ENCODE data around the gene PRPF8.
"Not testable (repeated sequence)": the region's sequence is repeated elsewhere in the genome, so short reads cannot be mapped to it uniquely, and the experiment has no call there.

Gene PRPF8

DNA sequence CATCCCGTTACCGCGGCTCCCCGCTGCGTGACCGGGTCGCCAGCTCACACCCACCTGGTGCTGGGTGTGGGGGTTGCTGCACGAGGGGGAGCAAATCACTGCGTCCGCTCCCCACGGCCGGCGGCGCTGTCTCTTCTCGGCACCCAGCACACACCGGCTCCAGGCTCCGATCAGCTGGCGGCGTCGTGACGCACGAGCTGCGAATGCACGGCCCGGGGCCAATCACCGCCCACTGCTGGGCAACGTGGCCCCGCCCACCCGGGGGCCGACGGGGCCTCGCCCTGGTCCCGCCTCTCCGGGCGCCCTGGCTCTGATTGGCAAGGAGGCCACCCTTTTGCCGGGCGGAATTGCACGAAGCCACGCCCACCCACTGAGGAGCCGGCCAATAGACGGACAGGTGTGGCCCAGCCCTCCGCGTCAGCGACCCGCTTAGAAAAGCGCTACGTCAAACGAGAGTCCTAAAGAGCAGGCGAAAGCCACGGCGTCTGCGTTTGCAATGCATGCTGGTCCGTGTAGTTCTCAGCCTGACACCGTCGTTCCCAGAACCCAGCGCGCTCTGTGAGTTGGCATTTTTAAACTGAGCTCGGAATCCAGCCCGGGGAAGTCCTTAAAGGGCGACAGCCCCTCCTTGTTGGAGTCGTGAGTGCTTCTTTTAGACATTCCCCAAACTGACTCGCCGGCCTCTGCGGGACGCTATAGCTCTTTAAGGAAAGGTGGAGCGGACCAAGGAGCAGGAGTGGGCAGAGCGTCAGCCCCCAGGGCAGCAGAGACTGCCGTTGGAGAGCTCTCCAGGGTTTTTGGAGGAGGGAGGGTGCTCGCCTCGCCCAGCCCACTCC, 31.6 kb upstream of the PRPF8 start:
- peak; percentile 99 to 100 for DNase-seq

- no peak for DNase-seq
Observed at GRCh38 chr17:1715803-1716075, 31.1 kb upstream of the PRPF8 start.

DNA sequence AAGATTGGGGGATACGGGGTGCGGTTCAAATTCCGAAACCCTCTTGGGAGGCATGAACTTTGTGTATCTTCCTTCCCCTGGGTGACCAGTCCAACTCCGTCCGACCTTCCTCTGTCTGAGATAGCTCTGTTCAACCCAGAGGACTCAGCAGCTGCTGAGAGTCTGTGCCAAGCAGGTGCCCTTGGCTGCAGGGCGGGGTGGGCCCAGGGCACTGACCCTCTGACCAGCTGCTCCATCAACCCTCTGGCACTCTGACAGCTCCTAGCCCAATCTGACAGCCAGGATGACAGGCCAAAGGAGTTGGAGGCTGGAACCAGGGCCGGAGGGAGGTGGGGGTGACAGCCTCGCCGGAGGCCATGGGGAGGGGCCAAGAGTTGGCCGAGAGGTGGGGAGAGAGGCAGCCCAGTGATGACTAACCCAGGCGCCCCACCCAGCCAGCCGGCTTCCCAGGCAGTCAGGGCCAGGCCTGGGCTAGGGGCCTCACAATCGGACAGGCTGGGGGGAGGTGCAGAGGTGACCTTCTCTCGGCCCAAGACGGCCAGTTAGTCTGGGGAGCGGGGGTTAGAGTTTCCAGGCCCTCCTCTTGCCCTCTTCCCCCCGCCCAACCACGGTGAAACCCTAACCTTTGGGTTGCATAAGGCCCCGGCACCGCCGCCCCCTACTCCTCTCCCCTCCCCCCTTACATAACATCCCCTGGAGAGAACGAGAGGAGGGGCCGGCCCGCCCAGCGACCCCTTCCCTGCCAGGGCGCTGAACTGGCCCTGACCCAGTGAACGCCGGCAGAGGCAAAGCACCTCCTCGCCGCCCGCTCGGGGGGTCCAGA, 30.5 kb upstream of the PRPF8 start:
- DNase-seq: peak; percentile 60 to 69

DNA sequence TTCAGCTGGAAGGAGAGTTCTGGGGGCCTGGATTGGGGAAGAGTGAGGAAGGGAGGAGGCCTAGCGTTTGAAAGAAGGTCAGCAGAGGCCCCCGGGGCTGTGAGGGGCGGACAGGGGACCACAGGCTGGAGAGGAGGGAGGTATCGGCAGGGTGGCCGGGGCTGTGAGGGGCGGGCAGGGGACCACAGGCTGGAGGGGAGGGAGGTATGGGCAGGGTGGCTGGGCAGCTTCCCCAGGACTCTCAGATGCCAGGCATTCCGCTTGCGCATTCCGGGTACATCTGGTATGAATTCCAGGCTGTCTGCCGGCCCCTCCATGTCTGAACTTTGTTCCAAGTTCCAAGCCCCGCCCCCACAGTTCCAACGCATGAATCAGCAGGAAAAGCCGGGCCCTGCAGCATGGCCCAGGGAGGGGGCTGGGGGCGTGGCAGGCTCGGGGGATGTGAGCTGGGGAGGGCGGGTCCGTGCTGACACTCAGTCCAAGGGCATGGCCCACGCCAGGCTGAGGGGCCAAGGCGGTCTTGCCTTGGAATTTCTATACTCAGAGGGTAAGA, 29.8 kb upstream of the PRPF8 start:
- DNase-seq: no peak

DNA sequence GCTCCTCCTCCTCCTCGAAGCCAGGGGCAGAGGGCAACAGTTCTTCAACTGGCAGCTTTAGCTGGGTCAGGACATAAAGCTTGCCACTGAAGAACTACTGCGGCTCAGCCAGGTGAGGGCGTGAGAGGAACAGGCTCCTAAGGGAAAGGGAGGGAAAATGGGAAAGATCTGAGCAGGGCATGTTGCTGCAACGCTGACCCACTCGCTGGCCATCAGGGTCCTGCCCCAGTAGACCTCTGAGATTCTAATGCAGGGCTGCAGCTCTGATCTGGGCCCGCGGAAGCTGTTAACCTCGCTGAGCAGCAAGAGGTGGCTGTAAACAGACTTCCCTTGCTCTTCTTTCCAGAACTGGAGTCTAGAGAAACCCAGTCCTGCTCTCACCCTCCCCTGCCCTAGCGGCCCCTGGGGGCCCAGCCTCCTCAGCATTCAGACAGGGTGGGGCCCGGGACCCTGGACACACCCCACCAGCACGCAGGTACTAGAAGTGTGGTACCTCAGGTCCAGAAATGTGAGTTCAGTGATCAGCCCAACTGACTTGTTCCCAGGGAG, 29.3 kb upstream of the PRPF8 start:
- DNase-seq: no peak

GRCh38 chr17:1713160-1713877, 28.7 kb upstream of the PRPF8 start:
- no peak for DNase-seq

- DNase-seq: no peak
Observed at GRCh38 chr17:1712271-1712670, 27.6 kb upstream of the PRPF8 start.

DNA sequence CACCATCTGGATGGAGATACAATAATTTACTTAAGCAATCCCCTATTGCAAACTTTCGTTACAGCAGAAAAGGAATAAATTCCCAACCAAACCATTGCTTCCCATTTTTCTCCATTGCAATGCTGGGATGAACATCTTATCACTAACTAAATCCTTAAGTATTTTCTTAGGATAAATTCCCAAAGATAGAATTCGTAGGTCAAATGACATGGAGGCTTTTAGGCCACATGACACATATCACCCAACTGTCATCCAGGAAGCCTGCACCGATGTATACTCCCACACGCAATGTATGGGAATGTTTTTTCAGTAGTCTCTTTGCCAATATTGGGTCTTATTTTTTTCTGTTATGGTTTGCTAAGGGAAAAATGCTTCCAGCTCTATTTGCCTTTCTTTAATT, 27.1 kb upstream of the PRPF8 start:
- DNase-seq: no peak

DNA sequence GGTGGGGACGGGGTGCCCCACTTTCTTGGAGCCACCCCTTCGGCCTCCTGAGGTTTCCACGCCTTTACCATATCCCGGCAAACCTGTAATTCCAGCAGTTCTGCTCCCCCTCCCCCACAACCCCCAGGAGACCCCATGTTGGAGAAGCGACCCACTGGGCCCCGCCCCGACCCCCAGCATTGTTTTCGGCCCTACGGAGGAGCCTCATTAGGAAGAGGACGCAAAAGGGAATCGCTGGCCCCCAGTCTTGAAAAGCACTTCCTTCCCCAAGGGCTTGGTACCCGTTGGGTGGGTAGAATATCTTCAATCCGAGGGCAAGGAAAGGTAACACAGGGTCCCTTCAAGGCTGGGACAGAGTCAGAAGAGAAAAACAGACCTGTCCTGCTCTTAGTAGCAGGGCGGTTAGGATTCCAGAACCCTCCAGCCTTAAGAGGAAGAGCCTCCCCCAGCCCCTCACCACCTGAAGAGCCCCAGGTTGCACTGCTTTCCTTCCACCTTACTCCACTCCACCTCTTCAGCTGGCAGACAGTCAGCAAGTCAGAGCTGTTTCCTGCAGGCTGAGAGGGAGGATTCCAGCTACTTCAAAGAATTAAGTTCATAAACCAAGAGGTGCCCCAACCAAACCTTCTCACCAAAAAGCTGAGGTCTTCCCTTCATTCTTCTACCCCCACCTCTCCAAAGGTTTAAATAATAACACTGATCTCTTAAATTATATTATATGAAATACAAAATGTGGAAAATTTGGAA, 26.3 kb upstream of the PRPF8 start:
- no peak for DNase-seq

DNA sequence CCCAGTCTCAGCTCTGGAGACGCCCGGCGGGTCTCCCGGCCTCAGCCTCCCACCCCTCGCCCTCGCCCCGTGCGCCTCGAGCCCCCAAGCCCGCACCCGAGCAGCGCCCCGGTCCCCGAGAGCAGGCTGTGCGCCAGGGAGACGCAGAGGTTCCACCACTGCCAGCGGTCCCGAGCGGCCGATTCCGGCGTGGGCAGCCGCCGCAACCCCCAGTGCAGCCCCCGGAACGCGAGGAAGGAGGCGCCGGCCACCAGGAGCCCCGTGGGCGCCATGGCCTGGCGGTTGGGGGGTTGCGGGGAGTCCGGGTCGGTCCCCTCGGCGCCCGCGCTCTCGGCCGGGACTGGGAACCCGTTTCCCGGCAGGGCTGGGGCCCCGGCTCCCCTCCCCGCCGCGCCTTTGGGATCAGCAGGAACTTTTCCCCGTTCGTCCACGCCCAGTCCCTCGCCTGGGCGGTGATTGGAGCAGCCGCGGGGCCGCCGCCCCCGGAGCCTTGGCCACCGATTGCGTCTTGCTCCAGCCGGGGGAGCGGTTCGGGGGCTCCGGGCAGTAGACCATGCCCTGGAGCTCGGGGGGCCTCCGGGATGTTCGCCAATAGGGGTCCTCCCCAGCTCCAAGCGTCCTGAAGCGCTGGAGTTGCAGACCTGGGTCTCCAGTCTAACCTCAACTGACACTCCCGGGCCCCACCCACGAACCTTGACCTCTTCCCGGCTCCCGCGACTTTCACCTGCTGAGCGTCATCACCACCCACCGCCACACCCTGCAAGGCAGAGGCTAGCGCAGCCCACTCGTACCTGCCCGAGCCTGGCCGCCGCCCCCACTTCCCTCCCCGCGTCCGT, 25.5 kb upstream of the PRPF8 start, which contains the start of gene TLCD2:
TLCD2 (minus strand) TSS at position 407 of the 836 bp plus-strand sequence; CDS start at position 272, 135 bp downstream.
- no peak for DNase-seq

DNA sequence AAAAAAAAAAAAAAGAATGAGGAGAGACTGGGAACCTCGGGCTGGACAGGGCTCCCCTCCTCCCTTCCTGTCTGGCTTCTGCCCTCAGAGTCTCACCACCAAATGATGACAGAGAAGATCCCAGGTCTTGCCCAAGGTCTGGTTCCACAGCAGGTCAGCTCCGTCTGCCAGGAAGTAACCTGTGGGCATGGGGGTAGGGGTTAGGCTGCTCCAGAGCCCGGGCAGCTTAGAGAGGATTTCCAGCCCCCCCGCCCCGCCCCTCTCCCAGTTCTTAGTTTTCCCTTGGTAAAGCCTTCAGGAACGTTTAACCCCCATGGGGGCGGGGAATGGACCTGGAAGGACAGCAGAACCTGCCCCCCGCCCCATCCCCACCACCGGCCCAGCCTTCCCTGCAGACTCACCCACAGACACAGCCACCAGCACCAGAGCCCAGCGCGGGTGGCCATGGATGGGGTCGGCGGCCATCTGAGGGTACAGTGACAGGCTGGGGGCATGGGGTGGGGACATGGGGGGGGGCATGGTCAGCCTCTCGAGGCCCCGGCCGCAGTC, 24.8 kb upstream of the PRPF8 start:
- no peak for DNase-seq

- not testable (repeated sequence) for DNase-seq
Observed at GRCh38 chr17:1708791-1709346, 24.2 kb upstream of the PRPF8 start.

GRCh38 chr17:1707107-1707506, 22.4 kb upstream of the PRPF8 start:
- DNase-seq: no peak

- no peak for DNase-seq
Observed at GRCh38 chr17:1705004-1705403, 20.3 kb upstream of the PRPF8 start.

- no peak for DNase-seq
Observed at GRCh38 chr17:1703063-1703462, 18.4 kb upstream of the PRPF8 start.

DNA sequence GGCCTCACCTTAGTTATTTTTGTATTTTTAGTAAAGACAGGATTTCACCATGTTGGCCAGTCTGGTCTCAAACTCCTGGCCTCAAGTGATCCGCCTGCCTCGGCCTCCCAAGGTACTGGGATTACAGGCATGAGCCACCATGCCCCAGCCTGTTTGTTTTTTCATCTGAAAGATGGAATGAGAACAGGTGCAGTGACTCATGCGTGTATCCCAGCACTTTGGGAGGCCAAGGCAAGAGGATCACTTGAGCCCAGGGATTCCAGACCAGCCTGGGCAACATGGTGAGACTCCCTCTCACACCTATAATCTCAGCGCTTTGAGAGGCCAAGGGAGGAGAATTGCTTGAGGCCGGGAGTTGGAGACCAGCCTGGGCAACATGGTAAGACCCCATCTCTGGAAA, 15.2 kb upstream of the PRPF8 start:
- not testable (repeated sequence) for DNase-seq

DNA sequence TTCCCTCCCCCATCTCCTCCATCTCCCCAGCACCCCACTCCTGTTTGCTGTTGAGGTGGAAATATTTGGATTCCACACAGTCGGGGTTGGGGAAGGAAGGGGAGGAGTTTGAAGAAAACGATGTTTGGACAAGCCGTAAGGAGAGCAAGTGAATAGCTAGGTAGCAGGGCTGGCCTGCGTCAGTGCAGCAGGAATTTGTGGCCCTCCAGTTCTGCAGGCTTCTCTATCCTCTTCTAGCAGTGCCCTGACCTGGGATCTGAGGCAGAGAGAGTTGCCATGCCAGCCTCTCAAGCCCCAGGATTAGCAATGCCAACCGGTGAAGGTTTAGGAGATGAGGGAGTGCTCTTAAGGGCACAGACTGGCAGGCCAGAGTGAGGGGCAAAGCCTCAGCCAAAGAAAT, 13.0 kb upstream of the PRPF8 start:
- no peak for DNase-seq

GRCh38 chr17:1695365-1695764, 10.7 kb upstream of the PRPF8 start:
- DNase-seq: no peak

DNA sequence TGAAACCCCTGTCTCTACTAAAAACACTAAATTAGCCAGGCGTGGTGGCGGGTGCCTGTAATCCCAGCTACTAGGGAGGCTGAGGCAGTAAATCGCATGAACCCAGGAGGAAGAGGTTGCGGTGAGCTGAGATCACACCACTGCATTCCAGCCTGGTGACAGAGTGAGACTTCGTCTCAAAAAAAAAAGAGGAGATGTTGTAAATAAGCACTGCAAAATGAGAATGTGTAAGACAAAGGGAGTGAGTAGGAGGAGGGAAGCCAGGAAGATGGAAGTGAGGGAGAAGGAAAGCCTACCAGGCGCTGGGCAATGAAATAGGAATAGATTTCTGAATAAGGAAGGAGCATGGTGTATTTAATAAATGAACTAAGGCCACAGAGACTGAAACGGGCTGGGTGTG, 8.7 kb upstream of the PRPF8 start:
- no peak for DNase-seq

DNA sequence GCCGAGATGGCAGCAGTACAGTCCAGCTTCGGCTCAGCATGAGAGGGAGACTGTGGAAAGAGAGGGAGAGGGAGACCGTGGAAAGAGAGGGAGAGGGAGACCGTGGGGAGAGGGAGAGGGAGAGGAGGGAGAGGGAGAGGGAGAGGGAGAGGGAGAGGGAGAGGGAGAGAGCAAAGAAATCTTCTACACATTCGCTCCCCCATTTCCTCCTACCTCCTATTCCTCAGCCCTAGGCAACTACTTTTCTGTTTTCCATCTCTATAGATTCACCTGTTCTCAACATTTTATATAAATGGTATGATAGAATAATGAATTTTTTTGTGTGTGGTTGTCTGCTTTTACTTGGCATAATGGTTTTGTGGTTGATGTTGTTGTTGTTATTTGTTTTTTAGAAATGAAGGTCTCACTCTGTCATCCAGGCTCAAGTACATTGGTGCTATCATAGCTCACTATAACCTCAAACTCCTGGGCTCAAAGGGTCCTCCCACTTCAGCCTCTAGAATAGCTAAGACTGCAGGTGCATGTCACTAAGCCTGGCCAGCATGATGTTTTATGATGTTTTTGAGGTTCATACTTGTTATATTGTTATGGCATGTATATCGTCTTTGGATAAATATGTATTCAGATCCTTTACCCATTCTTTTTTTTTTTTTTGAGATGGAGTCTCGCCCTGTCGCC, 6.0 kb upstream of the PRPF8 start:
- no peak for DNase-seq

Data from activated T-cell treated with anti-CD3 and anti-CD28 coated beads, Interleukin-2, amount 50 U/mL, for 48 hours (primary cell).